Measurements from ENCODE around the gene CHRM4. TPM values are rescaled to one million over a fixed set of nuclear protein-coding genes. Genes with fewer than 3 reads are reported as not detected.

Gene CHRM4
- total RNA-seq, result not detected
- long read RNA-seq, result 0 reads

- TF ChIP-seq, protein P1, sequence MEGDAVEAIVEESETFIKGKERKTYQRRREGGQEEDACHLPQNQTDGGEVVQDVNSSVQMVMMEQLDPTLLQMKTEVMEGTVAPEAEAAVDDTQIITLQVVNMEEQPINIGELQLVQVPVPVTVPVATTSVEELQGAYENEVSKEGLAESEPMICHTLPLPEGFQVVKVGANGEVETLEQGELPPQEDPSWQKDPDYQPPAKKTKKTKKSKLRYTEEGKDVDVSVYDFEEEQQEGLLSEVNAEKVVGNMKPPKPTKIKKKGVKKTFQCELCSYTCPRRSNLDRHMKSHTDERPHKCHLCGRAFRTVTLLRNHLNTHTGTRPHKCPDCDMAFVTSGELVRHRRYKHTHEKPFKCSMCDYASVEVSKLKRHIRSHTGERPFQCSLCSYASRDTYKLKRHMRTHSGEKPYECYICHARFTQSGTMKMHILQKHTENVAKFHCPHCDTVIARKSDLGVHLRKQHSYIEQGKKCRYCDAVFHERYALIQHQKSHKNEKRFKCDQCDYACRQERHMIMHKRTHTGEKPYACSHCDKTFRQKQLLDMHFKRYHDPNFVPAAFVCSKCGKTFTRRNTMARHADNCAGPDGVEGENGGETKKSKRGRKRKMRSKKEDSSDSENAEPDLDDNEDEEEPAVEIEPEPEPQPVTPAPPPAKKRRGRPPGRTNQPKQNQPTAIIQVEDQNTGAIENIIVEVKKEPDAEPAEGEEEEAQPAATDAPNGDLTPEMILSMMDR (IDR thresholded peaks at IDR 0.05), result no peak
- peaks cover 57% of the 10 kb centered on the region for H3K27me3 ChIP-seq (ENCODE audit: low read depth)
- peaks cover 4% of the 10 kb centered on the region for H3K36me3 ChIP-seq
- intact Hi-C loops (cut with DNase I), result no loop called here
- DNase-seq (no peak), ATAC-seq (no peak)
- H3K4me1 ChIP-seq, result peaks cover 34% of the 10 kb centered on the region
- H3K27ac ChIP-seq, result no peak within 1 kb of the TSS
- no peaks in the 10 kb centered on the region for H3K9me3 ChIP-seq
- H3K4me3 ChIP-seq, result peak within 1 kb of the TSS; percentile 46
Observed at GRCh38 chr11:46391578-46392420, at the start of gene CHRM4. TSS of gene CHRM4 (minus strand) at chr11:46391776. CDS start at chr11:46386557, 5,219 bp downstream.

- intact Hi-C loops (cut with DNase I), result no loop called here
- ATAC-seq (no peak), DNase-seq (no peak)
- Histone ChIP-seq H3K27ac (no peak overlapping the region), H3K4me3 (no peak overlapping the region), H3K36me3 (peaks cover 42% of the 10 kb centered on the region), H3K9me3 (no peaks in the 10 kb centered on the region), H3K27me3 (ENCODE audit: low read depth) (no peaks in the 10 kb centered on the region), H3K4me1 (no peaks in the 10 kb centered on the region)
- TF ChIP-seq, protein P1 (IDR thresholded peaks at IDR 0.05), result no peak
Observed at GRCh38 chr11:46438211-46438610, 46.6 kb upstream of the CHRM4 start.

- DNase-seq, result no peak
- Histone ChIP-seq H3K36me3 (peaks cover 42% of the 10 kb centered on the region), H3K27me3 (ENCODE audit: low read depth) (no peaks in the 10 kb centered on the region), H3K9me3 (no peaks in the 10 kb centered on the region), H3K4me1 (no peaks in the 10 kb centered on the region), H3K27ac (no peak overlapping the region), H3K4me3 (no peak overlapping the region)
- TF ChIP-seq, protein P1 (IDR thresholded peaks at IDR 0.05), result no peak
- intact Hi-C loops (cut with DNase I), result no loop called here
- no peak for ATAC-seq
Observed at GRCh38 chr11:46437122-46437689, 45.6 kb upstream of the CHRM4 start.

- no peak overlapping the region for H3K4me3 ChIP-seq
- intact Hi-C loops (cut with DNase I), result no loop called here
- TF ChIP-seq, protein P1 (IDR thresholded peaks at IDR 0.05), result no peak
- H3K27ac ChIP-seq, result no peak overlapping the region
- peaks cover 42% of the 10 kb centered on the region for H3K36me3 ChIP-seq
- ATAC-seq, result no peak
- no peaks in the 10 kb centered on the region for H3K4me1 ChIP-seq
- H3K27me3 ChIP-seq (ENCODE audit: low read depth), result no peaks in the 10 kb centered on the region
- H3K9me3 ChIP-seq, result no peaks in the 10 kb centered on the region
- DNase-seq, result no peak
Observed at GRCh38 chr11:46436113-46436512, 44.5 kb upstream of the CHRM4 start.

- peaks cover 42% of the 10 kb centered on the region for H3K36me3 ChIP-seq
- no peaks in the 10 kb centered on the region for H3K9me3 ChIP-seq
- no peak for DNase-seq
- no peaks in the 10 kb centered on the region for H3K4me1 ChIP-seq
- H3K27me3 ChIP-seq (ENCODE audit: low read depth), result no peaks in the 10 kb centered on the region
- H3K27ac ChIP-seq, result no peak overlapping the region
- intact Hi-C loops (cut with DNase I), result no loop called here
- TF ChIP-seq, protein P1 (IDR thresholded peaks at IDR 0.05), result no peak
- H3K4me3 ChIP-seq, result no peak overlapping the region
- ATAC-seq, result peak; percentile 32 to 45
Observed at GRCh38 chr11:46435679-46436078, 44.1 kb upstream of the CHRM4 start.

Data from lower lobe of right lung (tissue), 2 donors.